Measurements from ENCODE around the gene MAPT.
"Not testable (repeated sequence)": the region's sequence is repeated elsewhere in the genome, so short reads cannot be mapped to it uniquely, and the experiment has no call there.

MAPT gene

DNA sequence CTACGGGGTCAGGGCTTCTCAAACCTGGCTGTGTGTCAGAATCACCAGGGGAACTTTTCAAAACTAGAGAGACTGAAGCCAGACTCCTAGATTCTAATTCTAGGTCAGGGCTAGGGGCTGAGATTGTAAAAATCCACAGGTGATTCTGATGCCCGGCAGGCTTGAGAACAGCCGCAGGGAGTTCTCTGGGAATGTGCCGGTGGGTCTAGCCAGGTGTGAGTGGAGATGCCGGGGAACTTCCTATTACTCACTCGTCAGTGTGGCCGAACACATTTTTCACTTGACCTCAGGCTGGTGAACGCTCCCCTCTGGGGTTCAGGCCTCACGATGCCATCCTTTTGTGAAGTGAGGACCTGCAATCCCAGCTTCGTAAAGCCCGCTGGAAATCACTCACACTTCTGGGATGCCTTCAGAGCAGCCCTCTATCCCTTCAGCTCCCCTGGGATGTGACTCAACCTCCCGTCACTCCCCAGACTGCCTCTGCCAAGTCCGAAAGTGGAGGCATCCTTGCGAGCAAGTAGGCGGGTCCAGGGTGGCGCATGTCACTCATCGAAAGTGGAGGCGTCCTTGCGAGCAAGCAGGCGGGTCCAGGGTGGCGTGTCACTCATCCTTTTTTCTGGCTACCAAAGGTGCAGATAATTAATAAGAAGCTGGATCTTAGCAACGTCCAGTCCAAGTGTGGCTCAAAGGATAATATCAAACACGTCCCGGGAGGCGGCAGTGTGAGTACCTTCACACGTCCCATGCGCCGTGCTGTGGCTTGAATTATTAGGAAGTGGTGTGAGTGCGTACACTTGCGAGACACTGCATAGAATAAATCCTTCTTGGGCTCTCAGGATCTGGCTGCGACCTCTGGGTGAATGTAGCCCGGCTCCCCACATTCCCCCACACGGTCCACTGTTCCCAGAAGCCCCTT, 115.6 kb downstream of the MAPT start:
- peak; percentile 71 for DNase-seq (ENCODE audit: low read depth)

DNA sequence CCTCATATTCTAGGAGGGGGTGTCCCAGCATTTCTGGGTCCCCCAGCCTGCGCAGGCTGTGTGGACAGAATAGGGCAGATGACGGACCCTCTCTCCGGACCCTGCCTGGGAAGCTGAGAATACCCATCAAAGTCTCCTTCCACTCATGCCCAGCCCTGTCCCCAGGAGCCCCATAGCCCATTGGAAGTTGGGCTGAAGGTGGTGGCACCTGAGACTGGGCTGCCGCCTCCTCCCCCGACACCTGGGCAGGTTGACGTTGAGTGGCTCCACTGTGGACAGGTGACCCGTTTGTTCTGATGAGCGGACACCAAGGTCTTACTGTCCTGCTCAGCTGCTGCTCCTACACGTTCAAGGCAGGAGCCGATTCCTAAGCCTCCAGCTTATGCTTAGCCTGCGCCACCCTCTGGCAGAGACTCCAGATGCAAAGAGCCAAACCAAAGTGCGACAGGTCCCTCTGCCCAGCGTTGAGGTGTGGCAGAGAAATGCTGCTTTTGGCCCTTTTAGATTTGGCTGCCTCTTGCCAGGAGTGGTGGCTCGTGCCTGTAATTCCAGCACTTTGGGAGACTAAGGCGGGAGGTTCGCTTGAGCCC, 116.3 kb downstream of the MAPT start:
- no peak for DNase-seq (ENCODE audit: low read depth)

DNA sequence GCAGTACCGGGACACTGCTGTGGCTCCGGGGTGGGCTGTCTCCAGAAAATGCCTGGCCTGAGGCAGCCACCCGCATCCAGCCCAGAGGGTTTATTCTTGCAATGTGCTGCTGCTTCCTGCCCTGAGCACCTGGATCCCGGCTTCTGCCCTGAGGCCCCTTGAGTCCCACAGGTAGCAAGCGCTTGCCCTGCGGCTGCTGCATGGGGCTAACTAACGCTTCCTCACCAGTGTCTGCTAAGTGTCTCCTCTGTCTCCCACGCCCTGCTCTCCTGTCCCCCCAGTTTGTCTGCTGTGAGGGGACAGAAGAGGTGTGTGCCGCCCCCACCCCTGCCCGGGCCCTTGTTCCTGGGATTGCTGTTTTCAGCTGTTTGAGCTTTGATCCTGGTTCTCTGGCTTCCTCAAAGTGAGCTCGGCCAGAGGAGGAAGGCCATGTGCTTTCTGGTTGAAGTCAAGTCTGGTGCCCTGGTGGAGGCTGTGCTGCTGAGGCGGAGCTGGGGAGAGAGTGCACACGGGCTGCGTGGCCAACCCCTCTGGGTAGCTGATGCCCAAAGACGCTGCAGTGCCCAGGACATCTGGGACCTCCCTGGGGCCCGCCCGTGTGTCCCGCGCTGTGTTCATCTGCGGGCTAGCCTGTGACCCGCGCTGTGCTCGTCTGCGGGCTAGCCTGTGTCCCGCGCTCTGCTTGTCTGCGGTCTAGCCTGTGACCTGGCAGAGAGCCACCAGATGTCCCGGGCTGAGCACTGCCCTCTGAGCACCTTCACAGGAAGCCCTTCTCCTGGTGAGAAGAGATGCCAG, 117.6 kb downstream of the MAPT start:
- no peak for DNase-seq (ENCODE audit: low read depth)

DNA sequence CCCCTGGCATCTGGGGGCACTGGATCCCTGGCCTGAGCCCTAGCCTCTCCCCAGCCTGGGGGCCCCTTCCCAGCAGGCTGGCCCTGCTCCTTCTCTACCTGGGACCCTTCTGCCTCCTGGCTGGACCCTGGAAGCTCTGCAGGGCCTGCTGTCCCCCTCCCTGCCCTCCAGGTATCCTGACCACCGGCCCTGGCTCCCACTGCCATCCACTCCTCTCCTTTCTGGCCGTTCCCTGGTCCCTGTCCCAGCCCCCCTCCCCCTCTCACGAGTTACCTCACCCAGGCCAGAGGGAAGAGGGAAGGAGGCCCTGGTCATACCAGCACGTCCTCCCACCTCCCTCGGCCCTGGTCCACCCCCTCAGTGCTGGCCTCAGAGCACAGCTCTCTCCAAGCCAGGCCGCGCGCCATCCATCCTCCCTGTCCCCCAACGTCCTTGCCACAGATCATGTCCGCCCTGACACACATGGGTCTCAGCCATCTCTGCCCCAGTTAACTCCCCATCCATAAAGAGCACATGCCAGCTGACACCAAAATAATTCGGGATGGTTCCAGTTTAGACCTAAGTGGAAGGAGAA, 118.2 kb downstream of the MAPT start:
- DNase-seq (ENCODE audit: low read depth), result no peak

DNA sequence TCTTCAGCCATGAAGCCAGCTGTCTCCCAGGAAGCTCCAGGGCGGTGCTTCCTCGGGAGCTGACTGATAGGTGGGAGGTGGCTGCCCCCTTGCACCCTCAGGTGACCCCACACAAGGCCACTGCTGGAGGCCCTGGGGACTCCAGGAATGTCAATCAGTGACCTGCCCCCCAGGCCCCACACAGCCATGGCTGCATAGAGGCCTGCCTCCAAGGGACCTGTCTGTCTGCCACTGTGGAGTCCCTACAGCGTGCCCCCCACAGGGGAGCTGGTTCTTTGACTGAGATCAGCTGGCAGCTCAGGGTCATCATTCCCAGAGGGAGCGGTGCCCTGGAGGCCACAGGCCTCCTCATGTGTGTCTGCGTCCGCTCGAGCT, 118.8 kb downstream of the MAPT start:
- no peak for DNase-seq (ENCODE audit: low read depth)

DNA sequence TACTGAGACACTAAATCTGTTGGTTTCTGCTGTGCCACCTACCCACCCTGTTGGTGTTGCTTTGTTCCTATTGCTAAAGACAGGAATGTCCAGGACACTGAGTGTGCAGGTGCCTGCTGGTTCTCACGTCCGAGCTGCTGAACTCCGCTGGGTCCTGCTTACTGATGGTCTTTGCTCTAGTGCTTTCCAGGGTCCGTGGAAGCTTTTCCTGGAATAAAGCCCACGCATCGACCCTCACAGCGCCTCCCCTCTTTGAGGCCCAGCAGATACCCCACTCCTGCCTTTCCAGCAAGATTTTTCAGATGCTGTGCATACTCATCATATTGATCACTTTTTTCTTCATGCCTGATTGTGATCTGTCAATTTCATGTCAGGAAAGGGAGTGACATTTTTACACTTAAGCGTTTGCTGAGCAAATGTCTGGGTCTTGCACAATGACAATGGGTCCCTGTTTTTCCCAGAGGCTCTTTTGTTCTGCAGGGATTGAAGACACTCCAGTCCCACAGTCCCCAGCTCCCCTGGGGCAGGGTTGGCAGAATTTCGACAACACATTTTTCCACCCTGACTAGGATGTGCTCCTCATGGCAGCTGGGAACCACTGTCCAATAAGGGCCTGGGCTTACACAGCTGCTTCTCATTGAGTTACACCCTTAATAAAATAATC, 119.3 kb downstream of the MAPT start:
- peak; percentile 31 for DNase-seq (ENCODE audit: low read depth)

DNA sequence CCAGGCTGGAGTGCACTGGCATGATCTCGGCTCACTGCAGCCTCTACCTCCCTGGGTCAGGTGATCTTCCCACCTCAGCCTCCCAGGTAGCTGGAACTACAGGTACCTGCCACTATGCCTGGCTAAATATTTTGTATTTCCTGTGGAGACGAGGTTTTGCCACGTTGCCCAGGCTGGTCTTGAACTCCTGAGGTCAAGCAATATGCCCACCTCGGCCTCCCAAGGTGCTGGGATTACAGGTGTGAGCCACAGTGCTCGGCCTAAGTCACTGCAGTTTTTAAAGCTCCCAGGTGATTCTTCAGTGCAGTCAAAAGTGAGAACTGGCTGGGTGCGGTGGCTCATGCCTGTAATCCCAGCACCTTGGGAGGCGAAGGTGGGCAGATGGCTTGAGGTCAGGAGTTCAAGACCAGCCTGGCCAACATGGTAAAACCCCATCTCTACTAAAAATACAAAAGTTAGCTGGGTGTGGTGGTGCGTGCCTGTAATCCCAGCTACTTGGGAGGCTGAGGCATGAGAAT, 125.1 kb downstream of the MAPT start:
- DNase-seq (ENCODE audit: low read depth), result not testable (repeated sequence)

DNA sequence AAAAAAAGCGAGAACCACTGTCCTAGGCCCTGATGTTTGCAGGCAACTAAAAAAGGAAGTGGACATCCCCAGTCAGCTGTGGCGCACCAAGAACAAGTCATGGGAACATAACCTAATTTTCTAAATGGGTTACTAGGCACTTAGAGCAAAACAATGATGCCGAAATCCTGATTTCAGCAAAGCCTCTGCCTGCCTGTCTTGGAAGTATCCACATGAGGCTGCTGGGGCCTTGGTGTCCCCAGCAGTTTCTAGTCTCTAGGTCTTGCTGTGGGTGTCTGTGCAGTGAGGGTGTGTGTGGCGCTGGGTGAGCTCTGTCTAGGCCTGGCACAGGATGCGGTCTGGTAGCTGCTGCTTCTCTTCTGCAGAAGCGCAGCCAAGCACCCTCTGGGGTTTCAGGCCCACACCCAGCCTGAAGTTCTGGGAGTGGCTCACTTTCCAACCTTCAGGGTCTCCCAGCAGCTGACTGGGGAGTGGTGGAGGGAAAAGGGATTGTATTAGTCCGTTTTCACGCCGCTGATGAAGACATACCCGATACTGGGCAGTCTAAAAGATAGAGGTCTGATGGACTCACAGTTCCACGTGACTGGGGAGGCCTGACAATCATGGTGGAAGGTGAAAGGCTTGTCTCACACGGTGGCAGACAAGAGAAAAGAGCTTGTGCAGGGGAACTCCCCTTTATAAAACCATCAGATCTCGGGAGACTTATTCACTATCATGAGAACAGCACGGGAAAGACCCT, 125.8 kb downstream of the MAPT start:
- DNase-seq (ENCODE audit: low read depth), result no peak

DNA sequence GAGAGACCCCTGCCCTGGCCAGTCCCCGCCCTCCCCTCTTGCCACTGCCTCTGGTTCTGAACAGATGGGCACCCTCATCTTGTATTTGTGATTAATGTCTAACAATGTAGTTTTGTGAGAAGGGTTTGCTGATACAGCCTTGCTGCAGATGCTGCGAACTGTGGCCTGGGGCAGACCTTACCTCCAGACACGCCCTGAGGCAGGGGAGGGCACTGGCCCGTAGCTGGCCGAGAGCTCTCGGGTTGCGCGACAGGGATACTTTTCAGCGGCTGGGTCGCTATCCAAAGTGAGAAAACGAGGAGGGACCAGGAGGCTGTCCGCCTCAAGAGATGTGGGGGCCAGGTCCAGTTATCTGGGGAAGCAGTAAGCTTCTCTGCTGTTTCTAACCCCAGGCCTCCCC, 126.6 kb downstream of the MAPT start:
- no peak for DNase-seq (ENCODE audit: low read depth)

DNA sequence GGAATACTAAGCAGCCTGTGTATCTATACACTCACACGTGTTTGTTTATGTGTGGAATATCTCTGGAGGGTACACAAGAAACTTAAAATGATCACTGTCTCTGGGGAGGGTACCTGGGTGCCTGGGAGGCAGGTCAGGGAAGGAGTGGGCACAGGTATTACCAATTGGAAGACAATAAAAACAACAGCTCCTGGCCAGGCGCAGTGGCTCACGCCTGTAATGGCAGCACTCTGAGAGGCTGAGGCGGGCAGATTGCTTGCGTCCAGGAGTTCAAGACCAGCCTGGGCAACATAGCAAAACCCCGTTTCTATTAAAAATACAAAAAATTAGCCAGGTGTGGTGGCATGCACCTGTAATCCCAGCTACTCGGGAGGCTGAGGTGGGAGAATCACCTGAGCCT, 129.0 kb downstream of the MAPT start:
- not testable (repeated sequence) for DNase-seq (ENCODE audit: low read depth)

DNA sequence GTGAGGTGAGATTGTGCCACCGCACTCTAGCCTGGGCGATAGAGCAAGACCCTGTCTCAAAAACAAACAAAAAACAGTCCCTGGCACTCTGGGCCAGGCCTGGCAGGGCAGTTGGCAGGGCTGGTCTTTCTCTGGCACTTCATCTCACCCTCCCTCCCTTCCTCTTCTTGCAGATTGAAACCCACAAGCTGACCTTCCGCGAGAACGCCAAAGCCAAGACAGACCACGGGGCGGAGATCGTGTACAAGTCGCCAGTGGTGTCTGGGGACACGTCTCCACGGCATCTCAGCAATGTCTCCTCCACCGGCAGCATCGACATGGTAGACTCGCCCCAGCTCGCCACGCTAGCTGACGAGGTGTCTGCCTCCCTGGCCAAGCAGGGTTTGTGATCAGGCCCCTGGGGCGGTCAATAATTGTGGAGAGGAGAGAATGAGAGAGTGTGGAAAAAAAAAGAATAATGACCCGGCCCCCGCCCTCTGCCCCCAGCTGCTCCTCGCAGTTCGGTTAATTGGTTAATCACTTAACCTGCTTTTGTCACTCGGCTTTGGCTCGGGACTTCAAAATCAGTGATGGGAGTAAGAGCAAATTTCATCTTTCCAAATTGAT, 129.5 kb downstream of the MAPT start:
- no peak for DNase-seq (ENCODE audit: low read depth)

DNA sequence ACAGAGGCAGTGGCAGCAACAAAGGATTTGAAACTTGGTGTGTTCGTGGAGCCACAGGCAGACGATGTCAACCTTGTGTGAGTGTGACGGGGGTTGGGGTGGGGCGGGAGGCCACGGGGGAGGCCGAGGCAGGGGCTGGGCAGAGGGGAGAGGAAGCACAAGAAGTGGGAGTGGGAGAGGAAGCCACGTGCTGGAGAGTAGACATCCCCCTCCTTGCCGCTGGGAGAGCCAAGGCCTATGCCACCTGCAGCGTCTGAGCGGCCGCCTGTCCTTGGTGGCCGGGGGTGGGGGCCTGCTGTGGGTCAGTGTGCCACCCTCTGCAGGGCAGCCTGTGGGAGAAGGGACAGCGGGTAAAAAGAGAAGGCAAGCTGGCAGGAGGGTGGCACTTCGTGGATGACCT, 130.2 kb downstream of the MAPT start:
- no peak for DNase-seq (ENCODE audit: low read depth)

DNA sequence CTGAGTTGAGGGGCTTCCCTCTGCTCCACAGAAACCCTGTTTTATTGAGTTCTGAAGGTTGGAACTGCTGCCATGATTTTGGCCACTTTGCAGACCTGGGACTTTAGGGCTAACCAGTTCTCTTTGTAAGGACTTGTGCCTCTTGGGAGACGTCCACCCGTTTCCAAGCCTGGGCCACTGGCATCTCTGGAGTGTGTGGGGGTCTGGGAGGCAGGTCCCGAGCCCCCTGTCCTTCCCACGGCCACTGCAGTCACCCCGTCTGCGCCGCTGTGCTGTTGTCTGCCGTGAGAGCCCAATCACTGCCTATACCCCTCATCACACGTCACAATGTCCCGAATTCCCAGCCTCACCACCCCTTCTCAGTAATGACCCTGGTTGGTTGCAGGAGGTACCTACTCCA, 130.7 kb downstream of the MAPT start:
- DNase-seq (ENCODE audit: low read depth), result no peak

DNA sequence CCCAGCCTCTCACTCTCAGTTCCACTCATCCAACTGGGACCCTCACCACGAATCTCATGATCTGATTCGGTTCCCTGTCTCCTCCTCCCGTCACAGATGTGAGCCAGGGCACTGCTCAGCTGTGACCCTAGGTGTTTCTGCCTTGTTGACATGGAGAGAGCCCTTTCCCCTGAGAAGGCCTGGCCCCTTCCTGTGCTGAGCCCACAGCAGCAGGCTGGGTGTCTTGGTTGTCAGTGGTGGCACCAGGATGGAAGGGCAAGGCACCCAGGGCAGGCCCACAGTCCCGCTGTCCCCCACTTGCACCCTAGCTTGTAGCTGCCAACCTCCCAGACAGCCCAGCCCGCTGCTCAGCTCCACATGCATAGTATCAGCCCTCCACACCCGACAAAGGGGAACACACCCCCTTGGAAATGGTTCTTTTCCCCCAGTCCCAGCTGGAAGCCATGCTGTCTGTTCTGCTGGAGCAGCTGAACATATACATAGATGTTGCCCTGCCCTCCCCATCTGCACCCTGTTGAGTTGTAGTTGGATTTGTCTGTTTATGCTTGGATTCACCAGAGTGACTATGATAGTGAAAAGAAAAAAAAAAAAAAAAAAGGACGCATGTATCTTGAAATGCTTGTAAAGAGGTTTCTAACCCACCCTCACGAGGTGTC, 131.3 kb downstream of the MAPT start:
- no peak for DNase-seq (ENCODE audit: low read depth)

DNA sequence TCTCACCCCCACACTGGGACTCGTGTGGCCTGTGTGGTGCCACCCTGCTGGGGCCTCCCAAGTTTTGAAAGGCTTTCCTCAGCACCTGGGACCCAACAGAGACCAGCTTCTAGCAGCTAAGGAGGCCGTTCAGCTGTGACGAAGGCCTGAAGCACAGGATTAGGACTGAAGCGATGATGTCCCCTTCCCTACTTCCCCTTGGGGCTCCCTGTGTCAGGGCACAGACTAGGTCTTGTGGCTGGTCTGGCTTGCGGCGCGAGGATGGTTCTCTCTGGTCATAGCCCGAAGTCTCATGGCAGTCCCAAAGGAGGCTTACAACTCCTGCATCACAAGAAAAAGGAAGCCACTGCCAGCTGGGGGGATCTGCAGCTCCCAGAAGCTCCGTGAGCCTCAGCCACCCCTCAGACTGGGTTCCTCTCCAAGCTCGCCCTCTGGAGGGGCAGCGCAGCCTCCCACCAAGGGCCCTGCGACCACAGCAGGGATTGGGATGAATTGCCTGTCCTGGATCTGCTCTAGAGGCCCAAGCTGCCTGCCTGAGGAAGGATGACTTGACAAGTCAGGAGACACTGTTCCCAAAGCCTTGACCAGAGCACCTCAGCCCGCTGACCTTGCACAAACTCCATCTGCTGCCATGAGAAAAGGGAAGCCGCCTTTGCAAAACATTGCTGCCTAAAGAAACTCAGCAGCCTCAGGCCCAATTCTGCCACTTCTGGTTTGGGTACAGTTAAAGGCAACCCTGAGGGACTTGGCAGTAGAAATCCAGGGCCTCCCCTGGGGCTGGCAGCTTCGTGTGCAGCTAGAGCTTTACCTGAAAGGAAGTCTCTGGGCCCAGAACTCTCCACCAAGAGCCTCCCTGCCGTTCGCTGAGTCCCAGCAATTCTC, 132.1 kb downstream of the MAPT start:
- DNase-seq (ENCODE audit: low read depth), result no peak

DNA sequence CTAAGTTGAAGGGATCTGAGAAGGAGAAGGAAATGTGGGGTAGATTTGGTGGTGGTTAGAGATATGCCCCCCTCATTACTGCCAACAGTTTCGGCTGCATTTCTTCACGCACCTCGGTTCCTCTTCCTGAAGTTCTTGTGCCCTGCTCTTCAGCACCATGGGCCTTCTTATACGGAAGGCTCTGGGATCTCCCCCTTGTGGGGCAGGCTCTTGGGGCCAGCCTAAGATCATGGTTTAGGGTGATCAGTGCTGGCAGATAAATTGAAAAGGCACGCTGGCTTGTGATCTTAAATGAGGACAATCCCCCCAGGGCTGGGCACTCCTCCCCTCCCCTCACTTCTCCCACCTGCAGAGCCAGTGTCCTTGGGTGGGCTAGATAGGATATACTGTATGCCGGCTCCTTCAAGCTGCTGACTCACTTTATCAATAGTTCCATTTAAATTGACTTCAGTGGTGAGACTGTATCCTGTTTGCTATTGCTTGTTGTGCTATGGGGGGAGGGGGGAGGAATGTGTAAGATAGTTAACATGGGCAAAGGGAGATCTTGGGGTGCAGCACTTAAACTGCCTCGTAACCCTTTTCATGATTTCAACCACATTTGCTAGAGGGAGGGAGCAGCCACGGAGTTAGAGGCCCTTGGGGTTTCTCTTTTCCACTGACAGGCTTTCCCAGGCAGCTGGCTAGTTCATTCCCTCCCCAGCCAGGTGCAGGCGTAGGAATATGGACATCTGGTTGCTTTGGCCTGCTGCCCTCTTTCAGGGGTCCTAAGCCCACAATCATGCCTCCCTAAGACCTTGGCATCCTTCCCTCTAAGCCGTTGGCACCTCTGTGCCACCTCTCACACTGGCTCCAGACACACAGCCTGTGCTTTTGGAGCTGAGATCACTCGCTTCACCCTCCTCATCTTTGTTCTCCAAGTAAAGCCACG, 133.0 kb downstream of the MAPT start:
- DNase-seq (ENCODE audit: low read depth), result no peak

DNA sequence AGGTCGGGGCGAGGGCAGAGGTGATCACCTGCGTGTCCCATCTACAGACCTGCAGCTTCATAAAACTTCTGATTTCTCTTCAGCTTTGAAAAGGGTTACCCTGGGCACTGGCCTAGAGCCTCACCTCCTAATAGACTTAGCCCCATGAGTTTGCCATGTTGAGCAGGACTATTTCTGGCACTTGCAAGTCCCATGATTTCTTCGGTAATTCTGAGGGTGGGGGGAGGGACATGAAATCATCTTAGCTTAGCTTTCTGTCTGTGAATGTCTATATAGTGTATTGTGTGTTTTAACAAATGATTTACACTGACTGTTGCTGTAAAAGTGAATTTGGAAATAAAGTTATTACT, 133.6 kb downstream of the MAPT start:
- no peak for DNase-seq (ENCODE audit: low read depth)

DNA sequence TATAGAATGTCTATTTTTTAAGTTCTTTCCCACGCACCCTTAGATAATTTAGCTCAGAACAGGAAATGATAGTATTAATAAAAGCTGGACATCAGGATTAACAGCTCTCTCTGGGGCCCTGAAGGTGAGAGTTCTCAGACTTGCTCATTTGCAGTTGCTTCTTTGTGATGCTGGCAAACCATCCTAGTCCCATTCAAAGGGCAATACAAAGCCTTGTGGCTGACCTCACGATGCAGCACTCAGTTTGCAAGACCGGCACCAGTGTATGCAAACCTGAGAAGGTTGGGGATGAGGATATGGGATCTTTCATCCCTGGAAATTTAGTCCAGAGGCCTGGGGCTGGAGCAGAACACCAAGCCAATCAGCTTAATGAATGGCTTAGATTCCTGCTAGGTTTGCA, 134.0 kb downstream of the MAPT start:
- DNase-seq (ENCODE audit: low read depth), result no peak
